GM12892 (cell line): Measurements from ENCODE around the gene NECAB2.

Source experiments
- POLR2A ChIP-seq: IDR thresholded peaks from 2 replicates; pipeline ENCODE4 v1.6.1; 2011; ENCODE audit warnings: low read depth, low read length, control low read depth
- POLR2AphosphoS5 ChIP-seq: IDR thresholded peaks from 2 replicates; pipeline ENCODE4 v1.6.1; 2011; ENCODE audit warnings: low read depth, low read length, control low read depth

DNA sequence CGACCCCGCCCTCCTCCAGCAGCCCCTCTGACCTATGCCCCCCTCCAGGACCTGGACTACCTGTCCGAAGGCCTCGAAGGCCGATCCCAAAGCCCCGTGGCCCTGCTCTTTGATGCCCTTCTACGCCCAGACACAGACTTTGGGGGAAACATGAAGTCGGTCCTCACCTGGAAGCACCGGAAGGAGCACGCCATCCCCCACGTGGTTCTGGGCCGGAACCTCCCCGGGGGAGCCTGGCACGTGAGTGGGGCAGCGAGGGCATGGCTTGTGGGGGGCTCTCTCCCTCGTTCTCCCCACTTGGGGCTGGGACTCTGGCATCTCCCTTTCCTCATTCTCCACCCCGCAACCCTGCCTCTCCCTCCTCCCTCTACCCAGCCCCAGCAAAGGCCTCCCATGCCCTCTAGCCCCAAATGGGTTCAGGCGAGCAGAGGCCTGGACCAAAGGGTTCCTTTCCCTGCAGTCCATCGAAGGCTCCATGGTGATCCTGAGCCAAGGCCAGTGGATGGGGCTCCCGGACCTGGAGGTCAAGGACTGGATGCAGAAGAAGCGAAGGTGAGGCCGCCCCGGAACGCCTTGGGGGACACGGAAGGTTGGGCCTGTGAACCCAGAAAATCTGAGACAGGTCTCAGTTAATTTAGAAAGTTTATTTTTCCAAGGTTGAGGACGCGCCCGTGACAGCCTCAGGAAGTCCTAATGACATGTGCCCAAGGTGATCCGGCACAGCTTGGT lies 7.4 kb upstream of the NECAB2 start:
- TF ChIP-seq POLR2AphosphoS5 (no peak), POLR2A (no peak)
